ENCODE measurements around the gene FKBP8. TPM values are rescaled to one million over a fixed set of nuclear protein-coding genes. Genes with fewer than 3 reads are reported as not detected.
"Not testable (repeated sequence)": the region's sequence is repeated elsewhere in the genome, so short reads cannot be mapped to it uniquely, and the experiment has no call there.

FKBP8 gene
- total RNA-seq, 2 donors from 2014 or later = 235 to 247 TPM

DNA sequence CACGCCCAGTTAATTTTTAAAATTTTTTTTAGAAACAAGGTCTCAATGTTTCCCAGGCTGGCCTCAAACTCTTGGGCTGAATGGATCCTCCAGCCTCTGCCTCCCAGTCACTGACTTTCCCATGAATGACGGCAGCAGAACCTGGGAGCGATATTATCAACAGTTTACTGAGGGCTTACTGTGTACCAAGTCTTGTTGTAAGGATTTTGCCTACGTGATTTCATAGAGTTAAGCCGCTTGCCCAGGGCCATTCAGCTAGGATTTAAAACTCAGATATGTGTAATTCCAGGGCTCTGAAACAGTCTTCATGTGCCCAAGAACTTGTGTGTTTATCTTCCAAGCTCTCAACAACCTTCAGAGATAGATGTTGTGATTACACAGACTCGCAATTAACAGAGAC is 8.3 kb upstream of the FKBP8 start:
- Histone ChIP-seq H3K9me3 (no peaks in the 10 kb centered on the region), H3K4me1 (no peaks in the 10 kb centered on the region), H3K27ac (no peak overlapping the region), H3K4me3 (no peak overlapping the region), H3K36me3 (replicated peaks in 1 of 2; ENCODE audit: insufficient read depth in 1 of 2, low read depth in 2 of 2) (no peaks in the 10 kb centered on the region), H3K27me3 (no peaks in the 10 kb centered on the region)
- DNase-seq (no peak), ATAC-seq (no peak)
- 24 to 39% methylated on average over 5 to 6 of the region's 6 CpGs for WGBS, 2 donors
- TF ChIP-seq POLR2A (IDR thresholded peaks at IDR 0.05) = no peak
- TF ChIP-seq, protein P1, sequence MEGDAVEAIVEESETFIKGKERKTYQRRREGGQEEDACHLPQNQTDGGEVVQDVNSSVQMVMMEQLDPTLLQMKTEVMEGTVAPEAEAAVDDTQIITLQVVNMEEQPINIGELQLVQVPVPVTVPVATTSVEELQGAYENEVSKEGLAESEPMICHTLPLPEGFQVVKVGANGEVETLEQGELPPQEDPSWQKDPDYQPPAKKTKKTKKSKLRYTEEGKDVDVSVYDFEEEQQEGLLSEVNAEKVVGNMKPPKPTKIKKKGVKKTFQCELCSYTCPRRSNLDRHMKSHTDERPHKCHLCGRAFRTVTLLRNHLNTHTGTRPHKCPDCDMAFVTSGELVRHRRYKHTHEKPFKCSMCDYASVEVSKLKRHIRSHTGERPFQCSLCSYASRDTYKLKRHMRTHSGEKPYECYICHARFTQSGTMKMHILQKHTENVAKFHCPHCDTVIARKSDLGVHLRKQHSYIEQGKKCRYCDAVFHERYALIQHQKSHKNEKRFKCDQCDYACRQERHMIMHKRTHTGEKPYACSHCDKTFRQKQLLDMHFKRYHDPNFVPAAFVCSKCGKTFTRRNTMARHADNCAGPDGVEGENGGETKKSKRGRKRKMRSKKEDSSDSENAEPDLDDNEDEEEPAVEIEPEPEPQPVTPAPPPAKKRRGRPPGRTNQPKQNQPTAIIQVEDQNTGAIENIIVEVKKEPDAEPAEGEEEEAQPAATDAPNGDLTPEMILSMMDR (IDR thresholded peaks at IDR 0.05) = no peak
- intact Hi-C loops (cut with DNase I) = no loop called here

GRCh38 chr19:18543814-18544475 is 572 bp upstream of the FKBP8 start:
- 8 to 10% methylated on average over 12 of the region's 12 CpGs for WGBS, 2 donors
- H3K27me3 ChIP-seq = no peaks in the 10 kb centered on the region
- no peaks in the 10 kb centered on the region for H3K36me3 ChIP-seq (replicated peaks in 1 of 2; ENCODE audit: insufficient read depth in 1 of 2, low read depth in 2 of 2)
- H3K9me3 ChIP-seq = no peaks in the 10 kb centered on the region
- intact Hi-C loops (cut with DNase I) = no loop called here
- peaks cover 16% of the 10 kb centered on the region for H3K4me1 ChIP-seq
- peak overlapping the region in 3 of 4 donors; percentile 70 to 86 (median 78) for H3K27ac ChIP-seq
- peak overlapping the region in 1 of 2 donors; percentile 51 for H3K4me3 ChIP-seq
- TF ChIP-seq, protein P1 (IDR thresholded peaks at IDR 0.05) = no peak
- TF ChIP-seq POLR2A (IDR thresholded peaks at IDR 0.05) = peak in 1 of 3 donors; percentile 19
- ATAC-seq (no peak), DNase-seq (peak; percentile 29 to 73 (median 46))

DNA sequence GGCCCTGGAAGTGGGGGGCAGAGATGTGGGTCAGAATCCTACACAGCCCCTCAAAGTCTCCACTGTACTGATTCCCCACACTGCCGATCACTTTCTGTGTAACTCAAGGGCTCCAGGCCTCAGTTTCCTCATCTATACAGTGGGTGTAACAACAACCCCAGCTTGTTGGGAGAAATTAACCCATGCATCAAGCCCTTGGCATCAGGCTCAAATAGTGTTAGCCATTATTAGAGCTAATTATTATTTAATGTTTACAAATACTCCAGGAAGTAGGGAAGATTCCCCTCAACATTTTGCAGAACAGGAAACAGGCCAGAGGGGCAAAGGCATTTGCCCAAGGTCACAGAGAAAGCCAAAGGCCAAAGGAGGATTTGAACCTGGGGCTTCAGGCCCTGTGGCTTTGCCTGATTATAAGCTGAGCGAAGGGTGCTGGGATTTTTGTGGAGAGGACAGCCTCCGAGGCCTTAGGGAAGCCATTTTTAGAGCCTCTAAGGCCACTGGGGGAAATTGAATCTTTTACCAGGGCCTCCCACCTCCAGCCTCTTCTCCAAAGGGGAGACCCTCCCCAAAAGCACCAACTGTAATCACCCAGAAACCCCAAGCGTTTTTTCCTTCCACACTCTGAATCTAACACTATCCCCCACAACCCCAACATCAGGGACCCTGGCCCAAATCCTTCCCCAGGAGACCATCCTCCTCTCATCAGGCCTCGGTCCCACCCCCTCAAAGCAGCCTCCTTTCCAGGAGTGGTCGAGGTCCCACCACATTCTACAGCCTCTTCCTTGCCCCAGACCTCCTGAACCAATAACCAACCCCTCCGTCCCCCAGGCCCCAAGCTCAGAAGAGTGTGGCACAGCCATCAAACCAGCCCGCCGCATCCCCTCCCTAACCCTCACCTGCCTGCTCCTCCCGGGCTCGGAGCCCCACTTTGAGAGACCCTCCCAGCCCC is 1.1 kb downstream of the FKBP8 start:
- no peaks in the 10 kb centered on the region for H3K27me3 ChIP-seq
- no peak for ATAC-seq
- H3K27ac ChIP-seq = peak overlapping the region in 3 of 4 donors; percentile 50 to 86 (median 78)
- intact Hi-C loops (cut with DNase I) = no loop called here
- no peak for TF ChIP-seq POLR2A (IDR thresholded peaks at IDR 0.05)
- TF ChIP-seq, protein P1 (IDR thresholded peaks at IDR 0.05) = no peak
- DNase-seq = no peak
- peaks cover 16% of the 10 kb centered on the region for H3K4me1 ChIP-seq
- H3K36me3 ChIP-seq (replicated peaks in 1 of 2; ENCODE audit: insufficient read depth in 1 of 2, low read depth in 2 of 2) = no peaks in the 10 kb centered on the region
- peak overlapping the region; percentile 51 to 53 for H3K4me3 ChIP-seq
- 18 to 19% methylated on average over 11 of the region's 11 CpGs for WGBS, 2 donors
- H3K9me3 ChIP-seq = no peaks in the 10 kb centered on the region

DNA sequence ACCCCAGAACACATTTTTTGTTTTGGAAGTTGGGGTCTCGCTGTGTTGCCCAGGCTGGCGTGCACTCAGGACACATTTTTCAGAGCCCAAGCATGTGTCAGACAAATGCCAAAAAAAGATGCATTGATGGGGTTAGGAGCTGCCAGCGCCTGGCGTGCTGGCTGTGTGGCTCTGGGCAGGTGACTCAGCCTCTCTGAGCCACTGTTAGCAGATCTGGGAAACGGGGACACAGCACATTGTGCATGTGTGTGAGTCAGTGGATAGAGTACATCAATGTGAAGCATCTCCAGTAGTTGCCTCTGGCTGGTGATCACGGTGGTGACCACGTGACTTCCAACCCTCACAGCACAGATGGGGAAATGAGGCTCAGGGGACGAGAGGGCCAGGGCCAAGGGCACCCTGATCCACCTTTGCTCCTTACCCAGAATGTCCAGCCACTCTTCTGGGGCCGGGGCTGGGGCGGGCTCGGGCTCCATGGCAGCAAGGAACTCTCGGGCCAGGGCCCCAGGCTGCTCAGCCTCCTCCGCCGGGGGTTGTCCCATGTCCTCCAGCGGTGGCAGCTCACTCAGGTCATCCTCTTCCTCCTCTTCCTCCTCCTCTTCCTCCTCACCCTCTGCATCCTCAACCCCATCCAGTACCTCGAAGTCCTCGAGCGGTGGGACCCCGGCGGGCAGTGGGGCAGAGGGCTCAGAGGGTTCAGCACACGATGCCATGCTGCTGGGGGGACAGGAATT is 1.9 kb downstream of the FKBP8 start:
- DNase-seq (no peak), ATAC-seq (no peak)
- H3K27ac ChIP-seq = no peak overlapping the region
- 87% methylated on average over 11 to 21 of the region's 21 CpGs for WGBS, 2 donors
- TF ChIP-seq, protein P1 (IDR thresholded peaks at IDR 0.05) = no peak
- TF ChIP-seq POLR2A (IDR thresholded peaks at IDR 0.05) = no peak
- H3K36me3 ChIP-seq (replicated peaks in 1 of 2; ENCODE audit: insufficient read depth in 1 of 2, low read depth in 2 of 2) = peaks cover 0 to 4% of the 10 kb centered on the region in 2 donors
- H3K4me3 ChIP-seq = no peak overlapping the region
- intact Hi-C loops (cut with DNase I) = no loop called here
- H3K27me3 ChIP-seq = no peaks in the 10 kb centered on the region
- H3K9me3 ChIP-seq = no peaks in the 10 kb centered on the region
- peaks cover 16% of the 10 kb centered on the region for H3K4me1 ChIP-seq

- ATAC-seq; H3K36me3 ChIP-seq (replicated peaks in 1 of 2; ENCODE audit: insufficient read depth in 1 of 2, low read depth in 2 of 2); DNase-seq; H3K4me3 ChIP-seq; H3K9me3 ChIP-seq; intact Hi-C loops (cut with DNase I); H3K27me3 ChIP-seq; H3K27ac ChIP-seq: not testable (repeated sequence)
- H3K4me1 ChIP-seq = peaks cover 16% of the 10 kb centered on the region
- WGBS, 2 donors = 63 to 100% methylated on average over 1 of the region's 1 CpG
These were observed 3.2 kb downstream of the FKBP8 start for GRCh38 chr19:18540200-18540599.
